ENCODE measurements around the gene CCN6. TPM values are rescaled to one million over a fixed set of nuclear protein-coding genes. Genes with fewer than 3 reads are reported as not detected.

CCN6 gene
- total RNA-seq, 1 donor from 2014 or later = not detected

DNA sequence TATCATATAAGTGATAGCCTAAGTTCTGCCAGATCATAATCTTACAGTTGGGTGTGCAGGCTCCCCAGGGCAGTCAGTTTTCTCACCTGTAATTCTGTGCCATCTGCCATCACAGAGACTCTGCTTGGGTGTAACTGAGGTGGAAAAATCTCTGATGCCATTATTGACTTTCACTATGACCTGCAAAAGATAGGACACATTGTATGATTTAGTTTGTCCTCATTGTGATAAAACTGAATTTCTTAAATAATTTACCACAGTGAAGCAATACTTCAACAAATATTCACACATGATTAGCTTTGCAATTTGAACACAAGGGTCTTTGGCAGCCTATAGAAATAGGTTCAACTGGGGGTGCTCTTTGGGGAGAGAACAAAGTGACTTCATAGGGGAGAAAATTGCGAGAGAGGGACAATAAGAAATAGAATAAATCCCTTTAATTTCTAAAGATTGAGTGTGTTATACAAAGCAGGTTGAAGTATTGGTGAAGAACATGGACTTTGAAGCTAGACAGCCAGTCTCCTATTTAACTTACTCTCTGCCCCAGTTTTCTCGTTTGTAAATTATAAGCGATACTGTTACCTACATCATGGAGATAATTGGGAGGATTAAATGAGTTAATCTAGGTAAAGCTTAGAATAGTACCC is 60.8 kb downstream of the CCN6 start:
- H3K4me3 Mint-ChIP-seq (ENCODE audit: unreplicated experiment) = no peak overlapping the region
- no peaks in the 10 kb centered on the region for H3K27me3 Mint-ChIP-seq (ENCODE audit: unreplicated experiment)
- TF ChIP-seq, protein P1, sequence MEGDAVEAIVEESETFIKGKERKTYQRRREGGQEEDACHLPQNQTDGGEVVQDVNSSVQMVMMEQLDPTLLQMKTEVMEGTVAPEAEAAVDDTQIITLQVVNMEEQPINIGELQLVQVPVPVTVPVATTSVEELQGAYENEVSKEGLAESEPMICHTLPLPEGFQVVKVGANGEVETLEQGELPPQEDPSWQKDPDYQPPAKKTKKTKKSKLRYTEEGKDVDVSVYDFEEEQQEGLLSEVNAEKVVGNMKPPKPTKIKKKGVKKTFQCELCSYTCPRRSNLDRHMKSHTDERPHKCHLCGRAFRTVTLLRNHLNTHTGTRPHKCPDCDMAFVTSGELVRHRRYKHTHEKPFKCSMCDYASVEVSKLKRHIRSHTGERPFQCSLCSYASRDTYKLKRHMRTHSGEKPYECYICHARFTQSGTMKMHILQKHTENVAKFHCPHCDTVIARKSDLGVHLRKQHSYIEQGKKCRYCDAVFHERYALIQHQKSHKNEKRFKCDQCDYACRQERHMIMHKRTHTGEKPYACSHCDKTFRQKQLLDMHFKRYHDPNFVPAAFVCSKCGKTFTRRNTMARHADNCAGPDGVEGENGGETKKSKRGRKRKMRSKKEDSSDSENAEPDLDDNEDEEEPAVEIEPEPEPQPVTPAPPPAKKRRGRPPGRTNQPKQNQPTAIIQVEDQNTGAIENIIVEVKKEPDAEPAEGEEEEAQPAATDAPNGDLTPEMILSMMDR (IDR thresholded peaks at IDR 0.05) = no peak
- H3K9me3 Mint-ChIP-seq (ENCODE audit: unreplicated experiment) = no peaks in the 10 kb centered on the region
- no peak overlapping the region for H3K27ac Mint-ChIP-seq (ENCODE audit: unreplicated experiment)
- no peak for DNase-seq (ENCODE audit: extremely low spot score, unreplicated experiment)
- H3K4me1 Mint-ChIP-seq (ENCODE audit: unreplicated experiment) = no peaks in the 10 kb centered on the region
- H3K36me3 Mint-ChIP-seq (ENCODE audit: unreplicated experiment) = peaks cover 75% of the 10 kb centered on the region

DNA sequence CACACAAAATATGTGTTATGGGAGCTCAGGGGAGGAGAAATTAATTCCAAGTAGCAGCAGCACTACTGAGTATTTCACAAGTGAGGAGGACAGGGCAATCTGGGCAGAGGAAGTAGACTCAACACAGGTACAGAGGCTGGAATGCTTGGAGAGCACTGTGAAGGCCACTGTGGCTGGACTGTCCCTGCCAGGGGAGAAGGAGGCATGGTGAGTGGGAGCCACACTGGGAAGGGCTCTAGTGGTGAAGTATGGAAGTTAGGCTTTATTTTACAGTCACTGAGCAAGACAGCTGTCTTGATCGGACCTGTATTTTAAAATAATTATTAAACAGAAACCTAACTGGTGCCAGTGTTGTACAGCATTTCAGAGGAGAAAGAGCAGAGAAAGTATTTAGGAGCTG is 62.3 kb downstream of the CCN6 start:
- Mint-ChIP-seq H3K4me3 (ENCODE audit: unreplicated experiment) (no peak overlapping the region), H3K9me3 (ENCODE audit: unreplicated experiment) (no peaks in the 10 kb centered on the region), H3K36me3 (ENCODE audit: unreplicated experiment) (peaks cover 83% of the 10 kb centered on the region), H3K4me1 (ENCODE audit: unreplicated experiment) (no peaks in the 10 kb centered on the region), H3K27ac (ENCODE audit: unreplicated experiment) (no peak overlapping the region), H3K27me3 (ENCODE audit: unreplicated experiment) (no peaks in the 10 kb centered on the region)
- TF ChIP-seq, protein P1 (IDR thresholded peaks at IDR 0.05) = no peak
- no peak for DNase-seq (ENCODE audit: extremely low spot score, unreplicated experiment)

- Mint-ChIP-seq H3K4me3 (ENCODE audit: unreplicated experiment) (no peak overlapping the region), H3K36me3 (ENCODE audit: unreplicated experiment) (peaks cover 78% of the 10 kb centered on the region), H3K4me1 (ENCODE audit: unreplicated experiment) (no peaks in the 10 kb centered on the region), H3K9me3 (ENCODE audit: unreplicated experiment) (no peaks in the 10 kb centered on the region), H3K27ac (ENCODE audit: unreplicated experiment) (no peak overlapping the region), H3K27me3 (ENCODE audit: unreplicated experiment) (no peaks in the 10 kb centered on the region)
- DNase-seq (ENCODE audit: extremely low spot score, unreplicated experiment) = no peak
- TF ChIP-seq, protein P1 (IDR thresholded peaks at IDR 0.05) = no peak
These were observed 63.6 kb downstream of the CCN6 start for GRCh38 chr6:112117554-112117953.

DNA sequence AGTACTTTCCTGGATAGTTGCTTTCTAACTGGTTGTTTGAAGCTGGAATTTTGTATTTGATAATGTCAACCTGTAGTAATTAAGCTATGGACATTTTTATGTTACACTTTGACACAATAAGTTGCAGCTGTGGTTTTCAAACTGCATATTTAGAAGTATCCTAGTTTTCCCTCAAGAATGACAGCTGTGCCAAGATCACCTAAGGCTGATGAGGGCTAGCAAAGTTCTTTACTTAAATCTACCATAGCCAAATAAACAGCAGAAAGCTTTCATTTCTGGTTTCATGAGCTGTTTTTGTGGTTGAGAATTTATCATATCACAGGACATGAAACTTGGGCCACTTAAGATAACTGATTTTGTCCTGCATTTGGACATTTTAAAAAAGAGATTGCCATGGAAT is 64.1 kb downstream of the CCN6 start:
- H3K4me1 Mint-ChIP-seq (ENCODE audit: unreplicated experiment) = no peaks in the 10 kb centered on the region
- H3K9me3 Mint-ChIP-seq (ENCODE audit: unreplicated experiment) = no peaks in the 10 kb centered on the region
- H3K36me3 Mint-ChIP-seq (ENCODE audit: unreplicated experiment) = peaks cover 78% of the 10 kb centered on the region
- H3K27ac Mint-ChIP-seq (ENCODE audit: unreplicated experiment) = no peak overlapping the region
- no peak for DNase-seq (ENCODE audit: extremely low spot score, unreplicated experiment)
- TF ChIP-seq, protein P1 (IDR thresholded peaks at IDR 0.05) = no peak
- no peak overlapping the region for H3K4me3 Mint-ChIP-seq (ENCODE audit: unreplicated experiment)
- H3K27me3 Mint-ChIP-seq (ENCODE audit: unreplicated experiment) = no peaks in the 10 kb centered on the region

Other genes starting within 250 kb of the CCN6 start
- gene FYN, start 180.7 kb upstream of the CCN6 start, total RNA-seq = 121 and 142 TPM in 2 replicates
- gene TUBE1, start 33.4 kb downstream of the CCN6 start, total RNA-seq = 27.2 and 27.6 TPM in 2 replicates
- 27.5 and 29.2 TPM in 2 replicates for gene FAM229B, start 33.5 kb downstream of the CCN6 start, total RNA-seq
- gene LAMA4, start 200.5 kb downstream of the CCN6 start, total RNA-seq = 209 and 220 TPM in 2 replicates